Loucy (cell line): Measurements from ENCODE around the gene RNF44.

Experiments
- H2AFZ ChIP-seq: fragments of 200-600 bp; sonication (generic); 2 replicates; pipeline ENCODE4 v1.6.0; 2016; ENCODE audit warnings: antibody characterized with exemption, mild to moderate bottlenecking, low read length, moderate library complexity
- H3F3A ChIP-seq: fragments of 200-600 bp; 2 replicates; pipeline ENCODE4 v1.6.0; 2016; ENCODE audit warnings: antibody characterized with exemption, low read depth, mild to moderate bottlenecking
- H3K27me3 ChIP-seq: fragments of 200-600 bp; sonication (generic); 2 replicates; pipeline ENCODE4 v1.6.1; 2014; ENCODE audit warnings: low read length, mild to moderate bottlenecking; ENCODE audit not compliant: insufficient read depth, poor library complexity, severe bottlenecking
- H3K36me3 ChIP-seq: fragments of 200-600 bp; sonication (generic); 2 replicates; pipeline ENCODE4 v1.6.1; 2016; ENCODE audit warnings: low read length; ENCODE audit not compliant: insufficient read depth
- H3K4me1 ChIP-seq: fragments of 200-600 bp; sonication (generic); 2 replicates; pipeline ENCODE4 v1.5.1; 2014; ENCODE audit warnings: low read length, mild to moderate bottlenecking; ENCODE audit not compliant: insufficient read depth, poor library complexity, severe bottlenecking
- H3K4me2 ChIP-seq: fragments of 200-600 bp; sonication (generic); 2 replicates; pipeline ENCODE4 v1.6.0; 2014; ENCODE audit warnings: antibody characterized with exemption, low read length, low read depth, mild to moderate bottlenecking; ENCODE audit not compliant: poor library complexity, severe bottlenecking
- H3K4me3 ChIP-seq: fragments of 200-600 bp; sonication (generic); 2 replicates; pipeline ENCODE4 v1.5.1; 2014; ENCODE audit warnings: low read length, mild to moderate bottlenecking, mixed read lengths; ENCODE audit not compliant: poor library complexity, severe bottlenecking
- H3K79me2 ChIP-seq: fragments of 200-600 bp; sonication (generic); 2 replicates; pipeline ENCODE4 v1.6.1; 2014; ENCODE audit warnings: low read length; ENCODE audit not compliant: insufficient read depth
- H3K9ac ChIP-seq: fragments of 200-600 bp; sonication (generic); 2 replicates; pipeline ENCODE4 v1.6.0; 2014; ENCODE audit warnings: mild to moderate bottlenecking, low read depth, low read length, moderate library complexity; ENCODE audit not compliant: poor library complexity, severe bottlenecking
- H3K9me2 ChIP-seq: fragments of 200-600 bp; sonication (generic); replicated peaks from 2 replicates; pipeline ENCODE4 v1.6.1; 2016; ENCODE audit warnings: low read depth, low read length, mixed read lengths
- H3K9me3 ChIP-seq: fragments of 200-600 bp; sonication (generic); 2 replicates; pipeline ENCODE4 v1.6.1; 2014; ENCODE audit warnings: mild to moderate bottlenecking, antibody characterized with exemption, low read length, low read depth; ENCODE audit not compliant: insufficient read depth
- H4K20me1 ChIP-seq: fragments of 200-600 bp; sonication (generic); 2 replicates; pipeline ENCODE4 v1.6.0; 2014; ENCODE audit warnings: antibody characterized with exemption, low read length, mild to moderate bottlenecking; ENCODE audit not compliant: insufficient read depth, poor library complexity, severe bottlenecking
- CTCF ChIP-seq: fragments of 200-600 bp; sonication (generic); conservative IDR thresholded peaks from 2 replicates; pipeline ENCODE4 v1.5.1; 2014; ENCODE audit warnings: mild to moderate bottlenecking, antibody characterized with exemption, low read length
- EZH2phosphoT487 ChIP-seq: fragments of 200-600 bp; IDR thresholded peaks from 2 replicates; pipeline ENCODE4 v1.6.1; 2018; ENCODE audit warnings: antibody characterized with exemption, mild to moderate bottlenecking, moderate library complexity, borderline replicate concordance

RNF44 gene

DNA sequence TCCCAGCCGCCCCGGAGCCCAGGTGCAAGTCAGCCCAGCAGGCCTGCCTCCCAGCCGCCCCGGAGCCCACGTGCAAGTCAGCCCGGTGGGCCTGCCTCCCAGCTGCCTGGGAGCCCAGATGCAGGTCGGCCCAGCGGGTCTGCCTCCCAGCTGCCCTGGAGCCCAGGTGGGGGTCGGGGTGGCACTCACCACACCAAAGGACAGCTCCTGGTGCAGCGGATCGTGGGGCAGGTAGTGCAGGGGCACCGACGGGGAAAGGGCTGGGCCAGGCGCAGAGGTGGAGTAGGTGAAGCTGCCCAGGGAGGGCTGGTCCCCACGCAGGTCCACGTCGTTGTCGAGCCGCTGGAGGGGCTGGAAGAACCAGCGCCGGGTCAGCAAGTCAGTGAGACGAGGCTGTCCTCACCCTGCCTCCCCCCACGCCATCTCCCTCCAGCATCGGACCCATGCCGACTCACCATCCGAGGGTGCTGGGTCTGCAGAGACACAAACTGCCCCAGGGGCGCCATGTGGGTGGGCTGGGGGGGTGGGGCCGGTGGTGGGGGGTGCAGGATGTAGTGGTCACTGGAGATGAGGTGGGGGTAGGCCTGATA lies 6.7 kb downstream of the RNF44 start:
- no peaks in the 10 kb centered on the region; the same call in 1 of the 2 replicates for H3F3A ChIP-seq
- H3K9me3 ChIP-seq: no peaks in the 10 kb centered on the region
- H3K9me2 ChIP-seq: no peaks in the 10 kb centered on the region
- H3K4me2 ChIP-seq: peak overlapping the region; percentile 92
- no peak for TF ChIP-seq EZH2phosphoT487
- no peak for TF ChIP-seq CTCF
- peaks cover 42% of the 10 kb centered on the region for H4K20me1 ChIP-seq
- H3K4me1 ChIP-seq: peaks cover 27% of the 10 kb centered on the region
- peaks cover 59% of the 10 kb centered on the region for H3K79me2 ChIP-seq
- peak overlapping the region; percentile 99 for H3K9ac ChIP-seq
- peaks cover 28% of the 10 kb centered on the region; the same call in 1 of the 2 replicates for H3K36me3 ChIP-seq
- H3K27me3 ChIP-seq: no peaks in the 10 kb centered on the region
- peak overlapping the region; percentile 71 for H3K4me3 ChIP-seq
- H2AFZ ChIP-seq: no peak overlapping the region

DNA sequence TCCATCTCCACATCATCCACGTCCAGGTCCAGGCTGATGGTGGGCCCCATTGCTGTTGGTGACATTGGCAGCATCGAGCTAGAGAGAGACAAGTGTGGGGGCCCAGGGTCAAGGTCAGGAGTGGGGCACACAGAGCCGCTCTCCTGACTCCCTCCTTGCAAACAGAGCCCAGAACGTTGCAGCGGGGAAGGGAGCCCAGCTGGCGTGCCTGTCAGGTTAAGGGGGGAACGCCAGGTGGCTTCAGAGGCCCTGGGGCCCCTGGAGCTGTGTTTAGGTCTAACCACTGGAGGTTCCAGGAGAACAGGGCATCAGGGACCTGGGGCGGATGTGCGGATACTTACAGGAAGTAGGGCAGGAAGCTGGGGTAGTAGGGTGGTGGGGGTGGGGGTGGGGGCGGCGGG lies 7.5 kb downstream of the RNF44 start:
- Histone ChIP-seq H3F3A (no peaks in the 10 kb centered on the region; the same call in 1 of the 2 replicates), H3K36me3 (peaks cover 28% of the 10 kb centered on the region; the same call in 1 of the 2 replicates), H3K9me3 (no peaks in the 10 kb centered on the region), H3K4me3 (peak overlapping the region; percentile 51), H3K9me2 (no peaks in the 10 kb centered on the region), H4K20me1 (peaks cover 42% of the 10 kb centered on the region), H3K27me3 (no peaks in the 10 kb centered on the region), H3K79me2 (peaks cover 52% of the 10 kb centered on the region), H2AFZ (no peak overlapping the region), H3K4me1 (peaks cover 27% of the 10 kb centered on the region), H3K4me2 (peak overlapping the region; percentile 67), H3K9ac (peak overlapping the region; percentile 30)
- no peak for TF ChIP-seq EZH2phosphoT487
- TF ChIP-seq CTCF: no peak

DNA sequence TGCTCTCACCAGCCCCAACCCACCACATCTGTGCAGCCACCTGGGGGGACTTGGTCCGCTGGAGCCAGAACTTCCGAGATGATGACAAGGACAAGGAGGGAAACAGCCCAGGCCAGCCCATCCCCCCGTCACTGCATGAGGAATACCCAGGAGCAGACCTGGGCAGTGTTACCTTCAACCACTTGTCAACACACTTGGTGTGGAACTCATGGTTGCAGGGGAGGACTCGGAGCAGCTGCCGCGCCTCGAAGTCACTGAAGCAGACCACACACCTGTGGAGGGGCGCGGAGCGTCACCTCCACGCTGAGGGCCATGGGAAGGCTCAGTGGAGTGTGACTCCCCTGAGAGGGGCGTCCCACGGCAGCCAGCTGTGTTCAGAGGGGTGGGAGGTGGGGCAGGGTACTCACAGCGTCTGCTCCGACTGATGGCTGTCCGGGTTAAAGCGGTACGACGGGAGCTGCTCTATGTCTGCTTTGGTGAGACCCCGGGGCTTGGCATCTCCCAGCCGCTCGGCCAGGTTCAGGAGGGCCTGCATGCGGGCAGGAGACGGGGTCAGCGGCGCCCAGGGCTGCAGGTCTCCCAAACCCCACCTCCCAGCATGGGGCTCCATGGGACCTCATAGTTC lies 8.0 kb downstream of the RNF44 start:
- peaks cover 28% of the 10 kb centered on the region; the same call in 1 of the 2 replicates for H3K36me3 ChIP-seq
- H4K20me1 ChIP-seq: peaks cover 42% of the 10 kb centered on the region
- H3K9me3 ChIP-seq: no peaks in the 10 kb centered on the region
- H3K9me2 ChIP-seq: no peaks in the 10 kb centered on the region
- TF ChIP-seq CTCF (no peak), EZH2phosphoT487 (no peak)
- peak overlapping the region; percentile 30 for H3K9ac ChIP-seq
- H3K4me2 ChIP-seq: peak overlapping the region; percentile 67
- H3K27me3 ChIP-seq: no peaks in the 10 kb centered on the region
- H3K4me1 ChIP-seq: peaks cover 27% of the 10 kb centered on the region
- H3K4me3 ChIP-seq: peak overlapping the region; percentile 51
- H3K79me2 ChIP-seq: peaks cover 47% of the 10 kb centered on the region
- no peak overlapping the region for H2AFZ ChIP-seq
- no peaks in the 10 kb centered on the region; the same call in 1 of the 2 replicates for H3F3A ChIP-seq
